ENCODE measurements around the gene CNGB1.

- TF ChIP-seq CTCF (IDR thresholded peaks at IDR 0.05; ENCODE audit: insufficient read depth, low read length, poor library complexity, severe bottlenecking), result no peak
- TF ChIP-seq EZH2phosphoT487 (conservative IDR thresholded peaks at IDR 0.05; ENCODE audit: low read length), result no peak
Observed at GRCh38 chr16:57862698-57863433, 108.1 kb downstream of the CNGB1 start.

Data from SU-DHL-6 (cell line).